ENCODE measurements around the gene TNFAIP6.

The TNFAIP6 gene

DNA sequence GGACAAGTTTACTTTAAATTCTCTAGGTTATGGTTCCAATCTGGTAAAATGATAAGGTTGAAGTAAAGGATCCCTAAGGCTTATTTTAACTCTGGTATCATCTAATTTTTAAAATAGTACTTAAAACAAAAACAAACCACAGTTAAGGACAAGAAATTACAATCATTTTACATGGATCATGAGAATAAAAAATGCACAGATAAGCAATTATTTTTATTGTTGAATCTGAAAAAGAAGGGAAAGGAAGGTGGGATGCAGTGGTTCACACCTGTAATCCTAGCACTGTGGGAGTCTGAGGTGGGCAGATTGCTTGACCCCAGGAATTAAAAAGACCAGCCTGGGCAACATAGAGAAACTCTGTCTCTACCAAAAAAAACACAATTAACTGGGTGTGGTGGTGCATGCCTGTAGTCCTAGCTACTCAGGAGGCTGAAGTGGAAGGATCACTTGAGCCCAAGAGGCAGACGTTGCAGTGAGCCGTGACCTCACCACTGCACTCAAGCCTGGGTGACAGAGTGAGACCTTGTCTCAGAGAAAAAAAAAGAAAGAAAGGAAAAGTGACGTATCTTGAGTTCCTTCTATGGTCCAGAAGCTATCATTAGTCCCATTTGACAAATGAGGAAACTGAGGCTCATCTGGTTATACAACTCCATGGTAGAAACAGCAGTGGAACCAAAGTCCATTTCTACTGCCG, 2.5 kb downstream of the TNFAIP6 start:
- no peak for DNase-seq (ENCODE audit: low read depth in 2 of 2, low spot score in 1 of 2)

DNA sequence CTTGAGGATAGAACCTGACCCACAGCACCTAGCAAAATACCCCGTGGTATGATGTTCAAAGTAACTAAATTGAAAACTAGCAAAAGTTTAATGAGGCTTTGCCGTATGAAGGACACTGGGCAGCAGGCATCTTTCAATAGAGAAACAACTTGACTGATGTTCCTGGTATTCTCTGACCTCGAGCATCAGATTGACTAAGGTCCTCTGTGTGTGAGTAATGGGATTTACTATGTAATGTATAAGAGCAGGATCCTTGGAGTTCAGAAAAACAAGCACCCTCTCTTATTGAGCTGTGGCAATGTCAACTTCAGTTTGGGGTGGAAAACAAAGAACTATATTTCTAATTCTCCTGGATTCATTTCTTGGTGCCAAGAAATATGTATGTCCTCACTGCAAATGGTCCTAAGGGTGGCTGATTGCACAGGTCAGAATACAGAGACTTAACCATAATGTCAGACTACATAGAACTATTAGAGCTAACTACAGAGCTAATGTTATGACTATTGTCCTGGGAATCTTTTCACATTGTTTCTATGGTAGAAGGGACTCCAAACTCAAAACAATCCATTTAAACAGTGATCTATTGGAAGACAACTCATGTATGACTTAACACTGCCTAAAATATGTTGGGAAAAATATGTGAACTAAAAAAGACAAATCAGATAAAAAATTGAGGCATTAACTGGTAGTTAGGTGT, 4.4 kb downstream of the TNFAIP6 start:
- DNase-seq (ENCODE audit: low read depth in 2 of 2, low spot score in 1 of 2) = no peak

DNA sequence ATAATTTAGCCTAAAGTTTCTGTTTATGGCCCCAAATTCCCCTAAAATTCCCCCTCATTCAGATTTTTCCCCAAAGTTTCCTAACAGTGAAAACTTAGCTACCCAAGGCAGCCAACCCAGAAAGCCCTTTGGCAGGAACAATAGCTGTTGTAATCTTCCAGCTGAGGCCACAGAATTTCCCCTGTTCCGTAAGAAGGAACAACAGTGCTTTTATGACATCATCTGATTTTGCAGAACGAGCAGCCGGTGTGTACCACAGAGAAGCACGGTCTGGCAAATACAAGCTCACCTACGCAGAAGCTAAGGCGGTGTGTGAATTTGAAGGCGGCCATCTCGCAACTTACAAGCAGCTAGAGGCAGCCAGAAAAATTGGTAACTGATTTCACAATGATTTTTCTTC, 6.3 kb downstream of the TNFAIP6 start:
- DNase-seq (ENCODE audit: low read depth in 2 of 2, low spot score in 1 of 2) = no peak

DNA sequence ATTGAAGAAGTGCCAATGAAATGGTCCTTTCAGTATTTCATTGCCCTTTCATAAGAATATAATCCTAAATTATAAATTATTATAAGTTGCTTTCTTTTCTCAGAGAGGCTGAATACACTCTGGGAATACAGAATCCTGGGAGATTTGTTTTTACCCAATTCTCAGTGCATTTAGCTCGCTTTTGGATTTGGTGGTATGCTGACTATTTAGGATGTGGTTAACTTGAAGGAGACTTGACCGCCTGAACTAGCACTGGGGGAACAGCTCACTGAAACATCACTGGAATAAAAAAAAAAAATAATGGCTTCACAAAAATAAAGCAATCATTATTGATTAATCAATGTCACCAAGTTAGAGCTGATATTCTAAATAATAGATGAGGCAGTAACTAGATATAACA, 10.2 kb downstream of the TNFAIP6 start:
- DNase-seq (ENCODE audit: low read depth in 2 of 2, low spot score in 1 of 2) = no peak

DNA sequence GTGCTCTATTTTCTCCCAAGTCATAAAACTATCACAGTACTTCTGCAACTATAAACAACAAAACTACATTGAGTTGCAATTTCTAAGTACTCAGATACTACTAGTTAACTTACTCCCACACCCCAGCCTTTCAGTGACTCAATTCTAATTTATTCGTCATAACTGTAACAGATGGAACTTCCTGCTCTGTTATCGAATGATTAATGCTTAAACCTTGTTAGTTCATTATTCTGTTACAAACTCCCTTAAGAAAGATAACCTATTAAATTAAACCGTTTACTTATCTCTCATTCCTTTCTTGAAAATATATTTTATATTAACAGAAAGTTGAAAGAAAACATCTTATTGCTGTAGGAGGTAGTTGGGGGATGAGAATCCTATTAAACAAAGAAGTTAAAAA, 17.0 kb downstream of the TNFAIP6 start:
- DNase-seq (ENCODE audit: low read depth in 2 of 2, low spot score in 1 of 2) = no peak

DNA sequence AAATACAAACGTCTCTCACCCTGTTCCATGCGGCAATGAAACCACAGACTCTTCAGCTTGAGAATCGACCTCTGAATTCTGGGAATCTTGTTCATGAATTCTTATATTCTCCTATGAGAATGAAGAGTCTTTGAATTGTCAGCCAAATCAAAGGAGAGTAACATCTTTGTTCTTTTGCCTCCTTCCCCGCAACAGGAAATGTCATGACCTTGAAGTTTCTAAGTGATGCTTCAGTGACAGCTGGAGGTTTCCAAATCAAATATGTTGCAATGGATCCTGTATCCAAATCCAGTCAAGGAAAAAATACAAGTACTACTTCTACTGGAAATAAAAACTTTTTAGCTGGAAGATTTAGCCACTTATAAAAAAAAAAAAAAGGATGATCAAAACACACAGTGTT, 21.8 kb downstream of the TNFAIP6 start:
- no peak for DNase-seq (ENCODE audit: low read depth in 2 of 2, low spot score in 1 of 2)

DNA sequence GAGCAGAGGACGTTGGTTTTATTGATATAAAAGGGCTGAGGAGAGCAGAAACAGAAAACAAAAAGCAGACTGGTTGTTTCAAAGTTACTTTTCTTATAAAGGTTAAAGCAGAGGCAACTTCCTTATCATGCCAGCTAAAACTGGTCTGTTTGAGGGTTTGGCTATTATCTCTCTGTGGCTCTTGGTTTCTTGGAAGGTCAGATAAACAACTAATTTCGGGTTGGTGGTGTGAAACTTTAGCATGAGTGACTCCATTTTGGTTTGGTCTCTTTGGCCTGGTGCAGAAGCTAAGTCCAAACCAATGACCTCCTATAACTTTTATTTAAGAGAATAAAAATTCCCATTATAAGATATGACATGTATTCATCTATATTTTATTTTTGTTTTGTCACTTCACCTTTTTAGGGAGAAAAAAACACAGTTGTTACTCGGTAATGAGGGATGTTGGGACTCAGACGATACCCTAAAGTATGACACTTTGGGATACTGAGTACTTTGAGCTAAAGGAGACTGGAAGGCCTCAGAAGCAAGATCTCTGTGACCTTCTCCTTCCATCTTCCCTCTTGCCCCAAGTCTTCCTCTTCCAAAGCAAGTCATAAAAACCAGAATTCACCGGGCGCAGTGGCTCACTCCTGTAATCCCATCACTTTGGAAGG, 23.3 kb downstream of the TNFAIP6 start:
- no peak for DNase-seq (ENCODE audit: low read depth in 2 of 2, low spot score in 1 of 2)

DNA sequence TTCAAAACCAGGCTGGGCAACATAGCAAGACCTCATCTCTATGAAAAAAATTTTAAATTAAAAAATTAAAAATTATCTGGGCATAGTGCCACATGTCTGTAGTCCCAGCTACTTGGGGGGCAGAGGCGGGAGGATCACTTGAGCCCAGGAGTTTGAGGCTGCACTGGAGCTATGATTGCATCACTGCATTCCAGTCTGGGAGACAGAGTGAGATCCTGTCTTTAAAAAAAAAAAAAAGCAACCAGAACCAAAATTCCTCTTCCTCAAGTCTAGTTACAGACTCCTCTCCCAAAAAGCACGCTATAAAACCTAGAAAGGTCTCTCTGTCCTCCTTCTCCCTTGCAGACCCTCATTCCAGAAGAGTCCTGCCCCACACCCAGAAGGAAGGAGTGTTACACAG, 23.9 kb downstream of the TNFAIP6 start:
- no peak for DNase-seq (ENCODE audit: low read depth in 2 of 2, low spot score in 1 of 2)

DNA sequence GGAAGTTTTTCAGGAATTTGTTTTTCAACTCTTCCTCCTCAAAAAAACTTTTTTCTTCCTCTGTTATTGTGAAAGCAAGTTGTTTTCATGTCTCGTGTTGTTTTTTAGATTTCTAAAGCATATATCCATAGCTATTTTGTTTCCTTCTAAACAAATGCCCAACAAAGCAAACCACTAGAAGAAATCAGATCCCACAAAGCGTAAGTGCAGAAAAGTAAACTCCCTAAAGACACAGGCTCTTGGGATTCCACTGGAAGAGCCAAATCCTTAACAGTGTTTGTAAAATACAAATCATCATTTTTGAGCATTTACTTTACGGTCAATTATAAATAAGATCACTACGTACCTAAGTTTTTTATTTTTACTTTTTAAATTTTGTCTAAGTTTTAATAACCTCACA, 30.6 kb downstream of the TNFAIP6 start:
- no peak for DNase-seq (ENCODE audit: low read depth in 2 of 2, low spot score in 1 of 2)

DNA sequence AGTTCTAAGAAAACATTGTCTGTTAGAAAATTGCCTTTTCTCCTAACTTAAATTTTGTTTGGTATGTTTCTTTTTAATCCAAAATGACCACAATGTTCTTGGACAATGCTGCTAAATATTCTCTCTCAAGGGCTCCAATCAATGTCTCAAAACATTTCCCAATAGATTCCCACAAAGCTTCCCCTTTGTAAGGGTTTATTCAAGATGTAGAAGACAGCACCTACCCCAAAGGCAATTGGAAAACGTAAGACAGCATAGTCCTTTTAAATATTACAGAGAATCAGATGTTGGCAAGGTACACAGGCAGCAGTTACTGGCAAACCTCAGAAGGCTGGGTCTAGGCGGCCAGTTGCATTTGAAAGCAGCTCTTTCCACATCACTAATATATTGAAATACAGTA, 34.0 kb downstream of the TNFAIP6 start:
- no peak for DNase-seq (ENCODE audit: low read depth in 2 of 2, low spot score in 1 of 2)

DNA sequence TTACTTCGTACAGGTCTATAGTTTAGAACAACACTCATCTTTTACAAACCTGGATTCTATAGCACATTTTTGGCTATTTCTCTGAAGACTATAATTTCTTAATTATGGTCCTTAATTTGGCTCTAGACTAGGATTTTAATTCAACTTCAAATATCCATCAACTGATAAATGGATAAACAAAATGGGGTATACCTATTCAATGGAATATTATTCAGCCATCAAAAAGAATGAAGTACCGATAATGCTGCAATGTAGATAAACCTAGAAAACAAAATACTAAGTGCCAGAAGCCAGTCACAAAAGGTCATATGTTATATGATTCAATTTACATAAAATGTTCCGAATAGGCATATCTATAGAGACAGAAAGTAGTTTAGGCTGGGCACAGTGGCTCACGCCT, 37.1 kb downstream of the TNFAIP6 start:
- DNase-seq (ENCODE audit: low read depth in 2 of 2, low spot score in 1 of 2) = no peak

DNA sequence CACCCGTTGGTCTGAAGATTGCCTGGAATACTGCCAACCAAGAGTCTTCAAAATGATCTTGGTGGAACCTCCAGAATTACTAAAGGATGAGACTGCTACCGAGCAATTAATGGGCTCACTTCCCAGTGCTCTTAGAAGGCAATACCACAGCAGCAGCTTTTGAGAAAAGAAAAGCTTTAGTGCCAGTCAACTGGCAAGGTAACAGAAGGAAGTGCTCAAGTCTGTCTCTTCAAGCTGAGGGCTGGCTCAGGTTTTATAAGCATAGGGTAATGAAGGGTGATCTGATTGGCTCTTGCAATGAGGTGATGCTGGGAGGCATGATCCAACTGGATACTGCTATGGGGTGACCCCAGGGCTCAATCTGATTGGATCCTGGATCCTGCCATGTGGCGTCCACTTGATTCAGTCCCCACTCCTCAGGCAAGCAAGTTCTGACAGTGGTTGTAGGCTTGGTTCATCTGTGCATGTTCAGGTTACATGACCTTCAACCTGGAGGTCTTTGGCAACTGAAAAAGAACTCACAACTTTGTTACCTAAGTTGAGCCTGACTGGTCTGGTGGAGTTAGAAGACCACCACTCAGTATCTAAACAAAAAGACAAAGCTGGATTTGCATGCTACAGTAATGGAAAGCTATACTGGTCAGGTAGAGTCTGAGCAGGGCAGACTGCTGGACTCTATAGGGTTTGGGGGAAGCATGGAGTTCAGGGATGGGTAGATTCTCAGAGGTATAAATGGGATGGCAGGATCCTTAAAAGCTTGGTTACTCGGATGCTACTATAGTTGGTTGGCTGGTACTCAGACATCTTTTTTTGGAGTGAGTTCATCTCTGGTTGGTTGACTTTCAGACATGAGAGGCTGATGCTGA, 38.4 kb downstream of the TNFAIP6 start:
- no peak for DNase-seq (ENCODE audit: low read depth in 2 of 2, low spot score in 1 of 2)

DNA sequence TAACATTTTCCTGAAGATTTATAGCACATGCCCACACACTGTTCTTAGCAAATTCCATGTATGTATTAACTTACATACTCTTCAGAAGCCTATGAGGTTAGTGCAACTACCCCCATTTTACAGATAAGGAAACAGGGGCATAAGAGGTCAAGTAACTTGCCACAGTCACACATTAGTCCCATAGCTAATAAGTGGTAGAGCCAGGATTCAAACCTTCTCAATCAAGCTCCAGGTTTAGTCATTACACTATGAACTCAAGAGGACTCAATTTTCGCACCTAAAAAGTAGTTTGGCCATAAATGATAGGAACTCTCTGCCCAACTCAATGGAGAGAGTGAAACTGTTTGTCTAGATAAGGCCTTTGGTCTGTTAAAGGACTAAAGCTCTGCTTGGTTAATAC, 42.6 kb downstream of the TNFAIP6 start:
- DNase-seq (ENCODE audit: low read depth in 2 of 2, low spot score in 1 of 2) = no peak

DNA sequence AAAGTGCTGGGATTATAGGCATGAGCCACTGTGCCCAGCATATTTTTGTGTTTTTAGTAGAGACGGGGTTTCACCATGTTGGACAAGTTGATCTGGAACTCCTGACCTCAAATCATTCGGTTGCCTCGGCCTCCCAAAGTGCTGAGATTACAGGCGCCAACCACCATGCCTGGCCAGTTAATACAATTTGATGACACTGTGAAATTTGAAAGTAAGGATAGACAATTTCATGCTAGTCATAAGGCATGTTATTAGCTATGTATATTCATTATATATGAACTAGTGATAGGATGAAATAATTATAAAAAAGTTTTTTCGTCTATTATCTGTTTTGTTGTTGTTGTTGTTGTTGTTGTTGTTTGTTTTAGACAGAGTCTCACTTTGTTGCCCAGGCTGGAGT, 43.8 kb downstream of the TNFAIP6 start:
- DNase-seq (ENCODE audit: low read depth in 2 of 2, low spot score in 1 of 2) = no peak

DNA sequence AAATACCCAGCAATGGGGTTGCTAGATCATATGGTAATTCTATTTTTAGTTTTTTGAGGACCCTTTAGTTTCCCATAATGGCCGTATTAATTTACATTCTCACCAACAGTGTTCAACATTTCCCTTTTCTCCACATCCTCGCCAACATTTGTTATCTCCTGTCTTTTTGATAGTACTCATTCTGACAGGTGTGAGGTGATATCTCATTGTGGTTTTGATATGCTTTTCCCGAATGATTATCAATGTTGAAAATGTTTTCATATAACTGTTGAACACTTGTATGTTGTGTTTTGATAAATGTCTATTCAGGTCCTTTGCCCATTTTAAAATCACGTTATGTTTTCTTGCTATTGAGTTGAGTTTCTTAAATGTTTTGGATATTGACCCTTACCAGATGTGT, 46.5 kb downstream of the TNFAIP6 start:
- DNase-seq (ENCODE audit: low read depth in 2 of 2, low spot score in 1 of 2) = no peak

DNA sequence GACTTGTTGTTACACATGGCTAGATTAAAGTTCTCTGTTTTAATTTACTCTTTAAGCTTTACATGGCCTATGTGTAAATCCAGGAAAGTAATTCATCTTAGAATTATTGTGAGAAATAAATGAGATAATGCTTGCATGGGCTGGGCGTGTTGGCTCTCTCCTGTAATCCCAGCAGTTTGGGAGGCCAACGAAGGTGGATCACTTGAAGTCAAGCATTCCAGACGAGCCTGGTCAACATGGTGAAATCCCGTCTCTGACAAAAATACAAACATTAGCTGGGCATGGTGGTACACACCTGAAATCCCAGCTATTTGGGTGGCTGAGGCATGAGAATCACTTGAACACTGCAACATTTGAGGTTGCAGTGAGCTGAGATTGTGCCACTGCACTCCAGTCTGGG, 48.0 kb downstream of the TNFAIP6 start:
- no peak for DNase-seq (ENCODE audit: low read depth in 2 of 2, low spot score in 1 of 2)

DNA sequence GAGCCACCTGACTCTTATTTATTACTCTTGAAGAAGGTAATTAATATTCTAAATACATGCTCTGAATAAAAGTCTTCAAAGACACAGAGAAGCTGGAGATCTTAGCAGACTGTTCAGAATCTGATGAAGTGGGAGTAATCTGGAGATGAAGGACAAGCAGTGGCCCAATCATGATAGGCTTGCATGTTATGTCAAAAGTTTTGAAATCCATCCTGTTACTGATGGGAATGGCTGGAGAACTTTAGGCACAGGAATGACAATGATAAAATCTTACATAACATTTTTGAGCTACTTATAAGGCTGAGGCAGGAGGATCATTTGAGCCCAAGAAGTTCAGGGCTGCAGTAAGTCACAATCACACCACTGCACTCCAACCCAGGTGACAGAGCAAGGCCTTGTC, 49.9 kb downstream of the TNFAIP6 start:
- no peak for DNase-seq (ENCODE audit: low read depth in 2 of 2, low spot score in 1 of 2)

DNA sequence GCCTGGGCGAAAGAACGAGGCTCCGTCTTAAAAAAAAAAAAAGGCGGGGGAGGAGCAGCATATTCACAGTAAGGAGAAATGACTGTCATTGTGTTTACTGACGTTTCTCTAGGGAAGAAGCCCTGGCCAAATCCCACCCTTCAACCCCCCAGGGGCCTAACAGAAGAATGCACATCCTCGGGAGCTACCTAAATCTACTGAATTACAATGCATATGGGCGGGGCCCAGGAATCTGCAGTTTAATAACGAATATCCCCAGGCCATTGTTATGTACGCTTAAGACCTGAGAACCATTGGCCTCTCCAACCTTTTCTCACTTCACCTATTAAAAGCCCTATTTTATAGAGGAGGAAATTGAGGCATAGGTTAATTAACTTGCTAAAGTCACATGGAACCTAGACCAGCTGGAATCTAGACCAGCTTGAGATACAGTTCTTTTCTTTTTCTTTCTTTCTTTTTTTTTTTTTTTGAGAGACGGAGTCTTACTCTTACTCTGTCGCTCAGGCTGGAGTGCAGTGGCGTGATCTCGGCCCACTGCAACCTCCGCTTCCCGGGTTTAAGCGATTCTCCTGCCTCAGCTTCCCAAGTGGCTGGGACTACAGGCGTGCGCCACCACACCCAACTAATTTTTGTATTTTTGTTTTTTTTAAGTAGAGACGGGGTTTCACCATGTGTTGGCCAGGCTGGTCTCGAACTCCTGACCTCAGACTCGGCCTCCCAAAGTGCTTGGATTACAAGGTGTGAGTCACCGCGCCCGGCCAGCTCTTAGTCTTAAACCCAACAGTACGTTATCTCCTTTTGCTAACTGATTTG, 51.6 kb downstream of the TNFAIP6 start:
- DNase-seq (ENCODE audit: low read depth in 2 of 2, low spot score in 1 of 2) = no peak

DNA sequence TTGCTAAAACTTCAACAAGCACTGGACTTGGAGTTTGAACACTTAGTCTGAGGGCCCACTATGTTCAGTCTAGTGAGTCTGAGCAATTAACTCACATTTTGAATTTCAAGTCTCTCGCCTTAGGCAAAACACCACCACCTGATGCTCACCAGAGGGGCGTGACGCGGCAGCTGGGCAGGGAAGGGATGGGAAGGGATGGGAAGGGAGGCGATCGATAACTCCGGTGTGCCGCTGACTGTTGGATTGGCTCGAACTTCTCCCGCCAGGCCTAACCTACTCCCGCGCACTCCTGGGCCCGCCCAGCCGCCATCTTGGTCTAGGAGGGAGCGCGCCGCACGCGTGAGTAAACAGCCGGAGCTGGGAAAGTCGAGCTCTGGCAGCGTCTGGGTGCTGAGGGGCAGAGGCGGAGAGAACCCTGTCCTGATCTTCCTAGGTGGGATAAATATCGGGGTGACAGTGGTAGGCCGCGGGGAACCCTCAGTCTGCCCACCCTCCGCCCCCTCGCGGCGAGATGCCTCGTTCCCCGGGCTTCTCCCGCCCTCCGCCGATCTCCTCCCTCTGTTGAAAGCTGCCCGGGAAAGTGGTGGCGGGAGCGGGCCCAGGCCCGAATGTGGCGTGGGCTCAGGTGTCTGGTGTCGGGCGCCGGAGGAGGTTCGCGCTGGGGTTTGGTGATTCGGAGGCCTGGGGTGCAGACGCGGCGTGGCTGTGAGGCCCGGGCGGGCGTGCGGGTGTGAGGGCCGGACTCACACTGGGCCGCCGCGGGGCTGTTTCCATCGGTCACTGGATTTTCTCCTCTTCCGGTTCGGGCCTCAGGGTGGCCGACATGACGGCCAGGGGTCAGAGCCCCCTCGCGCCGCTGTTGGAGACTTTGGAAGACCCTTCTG, 52.5 kb downstream of the TNFAIP6 start, which contains the start of gene RIF1:
TSS of gene RIF1 (plus strand) at position 302 of the 884 bp plus-strand sequence. CDS start at position 824, 522 bp downstream.
- peak; percentile 57 for DNase-seq (ENCODE audit: low read depth in 2 of 2, low spot score in 1 of 2)

DNA sequence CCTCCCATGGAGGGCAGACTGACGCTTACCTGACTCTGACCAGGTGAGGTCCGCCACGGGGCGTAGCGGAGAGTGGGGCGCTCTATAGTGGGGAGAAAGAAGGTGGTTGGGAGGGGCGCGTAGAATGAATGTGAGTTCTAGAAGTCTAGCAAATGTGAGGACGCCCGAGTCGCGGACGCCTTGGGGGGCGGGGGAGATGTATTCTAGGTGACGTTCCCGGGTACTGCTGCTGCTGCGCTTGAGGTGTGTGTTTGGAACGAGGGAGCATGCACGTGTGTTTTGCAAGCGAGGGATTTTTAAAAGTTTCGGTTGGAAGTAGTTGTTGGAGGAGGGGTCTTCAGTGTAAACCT, 53.1 kb downstream of the TNFAIP6 start:
- DNase-seq (ENCODE audit: low read depth in 2 of 2, low spot score in 1 of 2) = peak; percentile 1 to 7
